Fibroblast of skin of right quadriceps (primary cell): Measurements from ENCODE around the gene SPDYE2.
"Not testable (repeated sequence)": the region's sequence is repeated elsewhere in the genome, so short reads cannot be mapped to it uniquely, and the experiment has no call there.

Experiments used
- DNase-seq: peaks from one replicate; pipeline ENCODE4 v3.0.0-alpha.2; 2013

SPDYE2 gene

GRCh38 chr7:102550808-102551422 lies at the start of gene SPDYE2:
Gene SPDYE2 (plus strand): TSS chr7:102551226. CDS start chr7:102553256, 2,030 bp downstream.
- DNase-seq = not testable (repeated sequence)

DNA sequence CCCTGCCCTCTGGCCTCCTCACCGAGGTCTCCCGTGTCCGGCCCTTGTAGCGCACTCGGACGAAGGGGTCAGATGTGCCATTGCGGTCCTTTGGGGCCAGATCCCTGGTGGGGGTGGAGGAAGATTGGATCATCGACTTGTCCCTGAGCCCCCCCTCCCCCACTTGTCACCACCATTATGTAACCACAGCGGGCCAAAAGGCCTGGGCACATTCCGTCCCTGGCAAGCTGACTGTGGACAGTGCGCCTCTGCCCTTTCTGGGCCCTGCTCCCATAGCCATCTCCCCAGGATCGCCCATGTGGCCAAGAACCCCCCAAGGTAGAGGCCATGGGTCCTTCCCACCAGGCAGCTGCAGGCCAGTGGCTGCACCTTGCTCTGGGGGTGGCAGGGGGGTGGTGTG lies 47.9 kb upstream of the SPDYE2 start:
- DNase-seq = not testable (repeated sequence)

GRCh38 chr7:102505298-102506185 lies 45.5 kb upstream of the SPDYE2 start:
- not testable (repeated sequence) for DNase-seq

- DNase-seq = not testable (repeated sequence)
Observed at GRCh38 chr7:102507410-102508088, 43.5 kb upstream of the SPDYE2 start.

- DNase-seq = not testable (repeated sequence)
Observed at GRCh38 chr7:102510575-102510974, 40.5 kb upstream of the SPDYE2 start.

DNA sequence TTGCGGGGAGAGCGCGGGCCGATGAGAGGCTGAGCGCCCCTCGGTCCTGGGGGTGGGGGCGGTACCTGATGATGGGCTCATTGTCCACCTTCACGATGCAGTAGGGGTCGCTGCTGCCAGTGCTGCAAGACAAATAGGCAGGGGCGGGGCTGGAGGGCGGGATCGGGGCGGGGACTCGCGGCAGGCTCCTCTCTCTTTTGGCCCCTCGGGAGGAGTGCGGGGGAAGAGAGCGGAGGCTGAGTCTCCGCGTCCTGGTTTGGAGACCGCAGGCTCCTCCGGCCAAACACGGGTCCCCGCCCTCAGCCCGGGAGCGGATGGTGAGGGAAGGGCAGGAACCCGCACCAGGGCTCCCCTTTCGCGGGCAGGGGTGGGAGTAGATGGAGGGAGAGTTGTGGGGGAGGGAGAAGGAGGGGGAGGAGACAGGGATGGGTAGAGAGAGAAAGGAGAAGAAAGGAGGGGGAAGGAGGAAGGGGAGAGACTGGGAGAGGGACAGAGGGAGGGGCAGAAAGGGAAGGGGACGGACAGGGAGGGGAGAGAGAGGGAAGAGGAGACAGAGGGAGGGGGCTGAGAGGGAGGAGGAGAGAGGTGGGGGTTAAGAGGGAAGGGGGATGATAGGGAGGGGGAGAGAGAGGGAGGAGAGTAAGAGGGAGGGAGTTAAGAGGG lies 39.0 kb upstream of the SPDYE2 start:
- DNase-seq = not testable (repeated sequence)

DNA sequence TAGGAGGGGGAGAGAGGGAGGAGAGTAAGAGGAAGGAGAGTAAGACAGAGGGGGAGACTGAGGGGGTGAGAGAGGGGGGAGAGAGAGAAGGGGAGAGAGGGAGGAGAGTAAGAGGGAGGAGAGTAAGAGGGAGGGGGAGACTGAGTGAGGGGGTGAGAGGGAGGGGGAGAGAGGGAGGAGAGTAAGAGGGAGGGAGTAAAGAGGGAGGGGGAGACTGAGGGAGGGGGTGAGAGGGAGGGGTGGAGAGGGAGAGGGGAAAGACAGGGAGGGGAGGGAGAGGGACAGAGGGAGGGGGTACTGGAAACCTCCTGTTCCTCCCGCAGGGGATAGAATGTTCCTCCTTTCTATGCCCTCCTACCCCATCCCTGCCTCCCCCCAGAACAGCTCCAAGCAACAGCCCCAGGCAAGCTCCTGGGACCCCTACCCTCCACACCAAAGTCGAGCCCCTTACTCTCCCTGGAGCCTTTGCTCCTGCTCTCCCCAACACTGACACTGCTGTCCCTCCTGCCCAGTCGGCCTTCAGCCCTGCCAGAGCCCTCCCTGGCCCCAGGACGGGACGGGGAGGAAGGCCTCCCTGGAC lies 38.3 kb upstream of the SPDYE2 start:
- DNase-seq = peak; percentile 90

DNA sequence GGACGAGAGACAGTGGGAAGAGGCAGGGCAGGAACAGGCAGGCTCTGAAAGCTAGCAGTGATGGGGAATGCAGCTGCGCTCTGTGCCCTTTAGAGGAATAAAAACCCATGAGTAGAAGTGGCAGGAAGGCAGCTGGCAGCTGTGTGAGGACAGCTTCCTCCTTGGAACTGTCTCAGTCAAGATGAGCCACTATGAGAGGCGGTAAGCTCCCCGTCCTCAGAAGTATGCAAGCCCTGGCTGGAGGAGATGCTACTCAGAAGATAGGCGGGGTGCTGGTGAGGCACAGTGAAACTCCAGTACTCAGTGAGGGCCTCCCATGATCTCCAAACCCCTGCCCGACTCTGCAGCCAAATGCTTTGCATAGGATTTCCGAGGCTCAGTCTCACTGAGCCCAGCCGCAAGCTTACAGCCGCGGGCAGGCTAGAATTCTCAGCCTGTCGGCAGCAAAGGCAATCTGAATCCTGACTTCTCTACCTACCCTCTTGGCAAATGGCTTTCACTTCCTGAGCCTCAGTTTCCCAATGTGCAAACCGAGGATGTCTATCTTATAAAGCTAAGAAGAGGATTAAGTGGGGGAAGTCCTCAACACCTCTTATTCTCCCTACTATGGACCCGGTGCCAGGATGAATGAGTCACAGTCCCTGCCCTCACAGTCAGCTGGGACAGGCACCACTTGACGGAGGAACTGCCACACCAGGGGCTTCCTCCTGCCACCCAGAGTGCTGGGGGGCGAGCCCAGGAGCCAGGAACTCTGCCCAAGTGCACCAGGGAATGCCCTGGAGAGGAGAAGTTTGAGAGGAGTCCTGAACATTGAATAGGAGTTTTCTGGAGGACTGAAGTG lies 35.9 kb upstream of the SPDYE2 start:
- DNase-seq = not testable (repeated sequence)

- not testable (repeated sequence) for DNase-seq
Observed at GRCh38 chr7:102515889-102516288, 35.1 kb upstream of the SPDYE2 start.

DNA sequence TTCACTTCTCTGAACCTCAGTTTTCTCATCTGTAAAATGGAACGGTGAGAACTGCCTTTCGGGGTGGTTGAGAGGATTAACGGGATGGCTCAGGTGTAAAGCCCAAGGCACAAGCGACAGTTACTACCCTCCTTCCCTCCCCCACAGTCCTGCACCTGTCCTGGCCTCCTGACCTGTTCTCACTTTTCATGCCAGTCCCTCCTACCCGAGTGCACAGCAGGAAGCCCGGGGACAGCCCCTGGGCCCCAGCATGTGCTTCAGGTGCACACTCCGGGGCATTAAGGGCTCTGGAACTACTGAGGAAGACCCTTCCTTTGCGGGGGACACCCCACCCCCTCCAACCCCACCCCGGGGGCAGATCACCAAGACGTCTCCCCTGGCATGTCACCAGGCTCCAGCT lies 34.1 kb upstream of the SPDYE2 start:
- DNase-seq = not testable (repeated sequence)

GRCh38 chr7:102517550-102518147 lies 33.4 kb upstream of the SPDYE2 start, which contains the start of gene RASA4B:
Gene RASA4B (minus strand): TSS chr7:102517777. CDS start chr7:102517710, 67 bp downstream.
- DNase-seq = peak; percentile 8

GRCh38 chr7:102520797-102521196 lies 30.2 kb upstream of the SPDYE2 start:
- DNase-seq = not testable (repeated sequence)

- not testable (repeated sequence) for DNase-seq
Observed at GRCh38 chr7:102524803-102525202, 26.2 kb upstream of the SPDYE2 start.

- not testable (repeated sequence) for DNase-seq
Observed at GRCh38 chr7:102527182-102527581, 23.8 kb upstream of the SPDYE2 start.

DNA sequence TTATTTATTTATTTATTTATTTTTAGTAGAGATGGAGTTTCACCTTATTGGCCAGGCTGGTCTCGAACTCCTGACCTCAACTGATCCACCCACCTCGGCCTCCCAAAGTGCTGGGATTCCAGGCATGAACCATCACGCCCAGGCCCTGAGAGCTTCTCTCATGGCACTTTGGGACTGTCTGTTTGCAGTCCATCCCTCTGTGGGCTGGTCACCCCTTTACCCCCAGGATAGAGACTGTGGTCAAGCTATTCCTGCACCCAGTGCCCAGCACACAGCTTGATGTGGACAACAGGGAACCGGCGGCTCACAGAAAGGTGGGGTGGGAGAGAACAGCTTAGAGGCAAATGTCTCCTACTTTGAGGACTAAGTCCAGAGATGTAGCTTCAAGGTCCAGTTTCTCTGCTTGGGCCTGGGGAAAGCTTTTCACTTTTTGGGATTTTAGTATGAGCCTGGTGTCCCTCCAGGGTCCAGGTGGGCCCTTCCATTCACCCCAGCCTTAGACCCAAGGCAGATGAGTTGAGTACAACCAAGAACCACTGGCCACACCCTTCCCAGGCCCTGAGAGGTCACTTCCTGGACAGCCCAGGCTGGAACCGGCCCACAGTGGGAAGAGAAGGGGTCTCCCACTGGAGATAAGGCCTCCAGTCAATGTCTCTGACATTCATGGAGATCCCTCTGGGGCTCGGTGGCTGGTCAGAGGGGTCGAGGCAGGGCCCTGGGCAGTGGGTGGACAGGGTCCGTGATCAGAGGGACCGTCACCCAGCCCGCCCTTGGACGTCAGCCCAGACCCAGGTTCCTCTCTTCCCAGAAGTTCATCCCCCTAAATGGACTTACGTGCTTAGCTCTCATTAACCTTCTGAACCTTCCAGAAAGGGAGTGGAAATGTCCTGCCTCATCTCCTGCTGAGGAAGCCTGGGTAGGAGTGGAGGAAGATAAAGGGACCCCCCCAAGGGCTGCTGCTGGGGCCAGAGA lies 22.9 kb upstream of the SPDYE2 start:
- not testable (repeated sequence) for DNase-seq

GRCh38 chr7:102531583-102531982 lies 19.4 kb upstream of the SPDYE2 start:
- not testable (repeated sequence) for DNase-seq

DNA sequence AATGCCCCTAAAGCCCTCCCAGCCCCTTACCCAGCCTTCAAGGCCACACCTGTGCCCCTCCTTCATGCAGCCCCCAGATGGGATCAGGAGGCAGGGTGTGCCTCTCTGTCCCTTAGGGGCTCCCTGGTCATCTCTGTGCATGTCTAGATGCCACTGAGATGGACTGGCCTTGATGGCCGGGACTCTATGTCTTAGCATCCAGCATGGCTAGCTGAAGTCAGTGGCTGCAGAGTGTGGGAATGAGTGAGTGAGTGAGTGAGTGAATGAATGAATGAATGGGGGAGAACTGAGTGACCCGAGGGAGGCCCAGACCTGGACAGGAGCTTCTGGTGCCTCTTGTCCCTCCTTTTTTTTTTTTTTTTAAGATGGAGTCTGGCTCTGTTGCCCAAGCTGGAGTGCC lies 18.9 kb upstream of the SPDYE2 start:
- DNase-seq = not testable (repeated sequence)

GRCh38 chr7:102535062-102535615 lies 15.9 kb upstream of the SPDYE2 start:
- DNase-seq = not testable (repeated sequence)

DNA sequence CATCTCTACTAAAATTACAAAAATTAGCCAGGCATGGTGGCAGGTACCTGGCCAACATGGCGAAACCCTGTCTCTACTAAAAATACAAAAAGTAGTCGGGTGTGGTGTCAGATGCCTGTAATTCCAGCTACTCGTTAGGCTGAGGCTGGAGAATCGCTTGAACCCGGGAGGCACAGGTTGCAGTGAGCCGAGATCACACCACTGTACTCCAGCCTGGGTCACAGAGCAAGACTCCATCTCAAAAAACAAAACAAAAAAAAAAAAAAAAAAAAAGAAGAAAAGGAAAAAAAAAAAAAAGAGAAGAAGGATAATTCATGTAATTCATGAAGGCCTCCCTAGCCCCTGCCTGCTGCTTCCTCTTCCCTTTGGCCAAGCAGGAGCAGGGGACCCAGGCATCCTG lies 10.4 kb upstream of the SPDYE2 start:
- not testable (repeated sequence) for DNase-seq
